Measurements from ENCODE around the gene CNNM4.

Gene CNNM4

GRCh38 chr2:96757477-96757860 is 3.2 kb upstream of the CNNM4 start:
- no peak for TF ChIP-seq CTCF (IDR thresholded peaks at IDR 0.05; ENCODE audit: insufficient read depth, low read depth, low read length, missing control alignments)
- no peak for DNase-seq (ENCODE audit: low read depth)
- H3K4me3 ChIP-seq (ENCODE audit: low read depth, low read length): no peak overlapping the region

- no peak for TF ChIP-seq CTCF (IDR thresholded peaks at IDR 0.05; ENCODE audit: insufficient read depth, low read depth, low read length, missing control alignments)
- no peak overlapping the region for H3K4me3 ChIP-seq (ENCODE audit: low read depth, low read length)
Observed at GRCh38 chr2:96758987-96759386, 1.7 kb upstream of the CNNM4 start.

GRCh38 chr2:96759548-96759947 is 1.2 kb upstream of the CNNM4 start:
- TF ChIP-seq CTCF (IDR thresholded peaks at IDR 0.05; ENCODE audit: insufficient read depth, low read depth, low read length, missing control alignments): no peak
- no peak for DNase-seq (ENCODE audit: low read depth)

More at GRCh38 chr2:96758987-96759386, 1.7 kb upstream of the CNNM4 start:
- no peak for DNase-seq (ENCODE audit: low read depth)

GRCh38 chr2:96760986-96761832 is 507 bp downstream of the CNNM4 start:
- DNase-seq (ENCODE audit: low read depth): no peak
- peak; percentile 64 for TF ChIP-seq CTCF (IDR thresholded peaks at IDR 0.05; ENCODE audit: insufficient read depth, low read depth, low read length, missing control alignments)
- peak overlapping the region; percentile 70 for H3K4me3 ChIP-seq (ENCODE audit: low read depth, low read length)

More at GRCh38 chr2:96759548-96759947, 1.2 kb upstream of the CNNM4 start:
- H3K4me3 ChIP-seq (ENCODE audit: low read depth, low read length): no peak overlapping the region

GRCh38 chr2:96762529-96763311 is 2.0 kb downstream of the CNNM4 start:
- H3K4me3 ChIP-seq (ENCODE audit: low read depth, low read length): peak overlapping the region; percentile 70
- DNase-seq (ENCODE audit: low read depth): peak; percentile 66
- TF ChIP-seq CTCF (IDR thresholded peaks at IDR 0.05; ENCODE audit: insufficient read depth, low read depth, low read length, missing control alignments): no peak

- no peak for DNase-seq (ENCODE audit: low read depth)
- TF ChIP-seq CTCF (IDR thresholded peaks at IDR 0.05; ENCODE audit: insufficient read depth, low read depth, low read length, missing control alignments): peak; percentile 69
- peak overlapping the region; percentile 70 for H3K4me3 ChIP-seq (ENCODE audit: low read depth, low read length)
Observed at GRCh38 chr2:96763511-96764252, 3.0 kb downstream of the CNNM4 start.
